MCF 10A (cell line): ENCODE data around the gene PADI3. TPM values are rescaled to one million over a fixed set of nuclear protein-coding genes. Genes with fewer than 3 reads are reported as not detected.

Experiments used
- BruUV-seq: library from RNA; stranded (reverse); fragments of 400-500 nt; replicated peaks from 2 replicates; lab custom pipeline; 2021; lab: Mats Ljungman, UMichigan
- CTCF ChIA-PET: fragments of 300-600 bp; sonication (Branson Sonifier 250); formaldehyde crosslinking; extraction: SDS; loops from one replicate; lab custom pipeline; 2021; ENCODE audit warnings: antibody characterized with exemption, inconsistent platforms; lab: Yijun Ruan, JAX
- POLR2A ChIA-PET: fragments of 300-600, 350-650 bp; sonication (Branson Sonifier 250); formaldehyde crosslinking; extraction: SDS; loops from one replicate; lab custom pipeline; 2020; ENCODE audit warnings: antibody characterized with exemption, inconsistent platforms; lab: Yijun Ruan, JAX
- DNase-seq: peaks from one replicate; pipeline ENCODE4 v3.0.0-alpha.2; 2018; ENCODE audit not compliant: unreplicated experiment
- H3K27ac Mint-ChIP-seq: one replicate; pipeline ENCODE4 v1.8.0; 2022; ENCODE audit warnings: mild to moderate bottlenecking, low read depth, mixed read lengths; ENCODE audit not compliant: unreplicated experiment
- H3K27me3 Mint-ChIP-seq: one replicate; pipeline ENCODE4 v1.8.0; 2022; ENCODE audit warnings: mixed read lengths; ENCODE audit not compliant: insufficient read depth, unreplicated experiment
- H3K36me3 Mint-ChIP-seq: one replicate; pipeline ENCODE4 v1.8.0; 2022; ENCODE audit warnings: mild to moderate bottlenecking, moderate library complexity, mixed read lengths; ENCODE audit not compliant: insufficient read depth, unreplicated experiment
- H3K4me1 Mint-ChIP-seq: one replicate; pipeline ENCODE4 v1.8.0; 2022; ENCODE audit warnings: mixed read lengths; ENCODE audit not compliant: insufficient read depth, unreplicated experiment
- H3K4me3 Mint-ChIP-seq: one replicate; pipeline ENCODE4 v1.8.0; 2022; ENCODE audit warnings: mild to moderate bottlenecking, moderate library complexity, mixed read lengths; ENCODE audit not compliant: unreplicated experiment
- H3K9me3 Mint-ChIP-seq: one replicate; pipeline ENCODE4 v1.8.0; 2022; ENCODE audit warnings: mixed read lengths; ENCODE audit not compliant: unreplicated experiment
- intact Hi-C: fragments of 100-400 bp; cut with micrococcal nuclease; formaldehyde crosslinking; loops from 2 replicates; pipeline ENCODE4 v1.14.1; 2022
- total RNA-seq: library from RNA; stranded (reverse); gene quantifications from 2 replicates; pipeline ENCODE4 v1.2.3, GENCODE V29; 2022
- TF ChIP-seq, protein P1 (sequence below): fragments of 200-600 bp; IDR thresholded peaks from one replicate; pipeline ENCODE4 v1.8.0; 2022; ENCODE audit warnings: antibody characterized with exemption, mild to moderate bottlenecking; ENCODE audit not compliant: unreplicated experiment

Gene PADI3
- total RNA-seq, 1 experiment from 2014 or later: 0.12 TPM

DNA sequence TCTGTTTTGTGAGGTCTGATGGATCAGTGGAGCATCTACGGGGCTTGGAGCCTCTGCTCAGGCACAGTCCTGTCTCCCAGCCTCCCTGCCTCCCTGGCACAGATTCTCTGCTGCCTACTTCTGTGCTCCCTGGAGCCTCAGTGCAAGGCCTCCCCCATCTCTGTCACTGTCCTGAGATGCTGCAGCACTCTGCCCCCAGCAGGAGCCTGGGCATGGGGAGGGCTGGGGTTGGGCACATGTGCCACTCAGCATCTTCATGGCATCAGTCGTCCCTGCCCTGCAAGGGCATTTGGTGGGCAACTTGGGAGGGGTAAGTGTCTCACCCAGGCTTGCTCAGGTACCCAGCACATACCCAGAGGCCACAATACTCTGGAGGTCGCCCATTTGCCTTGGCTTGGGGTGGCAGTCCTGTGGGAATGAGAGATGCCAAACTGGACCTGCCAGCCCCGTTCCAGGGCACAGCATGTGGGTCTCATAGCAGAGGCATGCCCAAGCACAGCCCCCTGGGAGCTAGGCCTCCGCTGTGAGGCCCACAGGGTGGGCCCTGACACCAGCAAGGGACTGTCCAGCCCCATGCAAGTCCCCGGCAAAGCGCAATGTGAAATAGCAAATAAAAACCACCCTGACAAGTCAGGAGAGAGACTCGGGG is 28.7 kb downstream of the PADI3 start:
- CTCF ChIA-PET: interaction anchor here (0.6 to 3.3 kb wide), 4 partner anchors 10 to 129 kb away, joined by 3 to 20 read pairs (median 4); no protein-coding TSS in a partner anchor
- Mint-ChIP-seq H3K9me3 (no peaks in the 10 kb centered on the region), H3K27me3 (no peaks in the 10 kb centered on the region), H3K36me3 (peaks cover 7% of the 10 kb centered on the region), H3K27ac (no peak overlapping the region), H3K4me1 (peaks cover 4% of the 10 kb centered on the region), H3K4me3 (no peak overlapping the region)
- intact Hi-C loops: loop anchor here (10.0 kb wide), 2 partner anchors 127 to 153 kb away; no protein-coding TSS in a partner anchor
- DNase-seq: no peak
- POLR2A ChIA-PET: interaction anchor here (0.8 to 2.5 kb wide), 5 partner anchors 9 to 27 kb away, joined by 3 to 13 read pairs (median 3); no protein-coding TSS in a partner anchor
- BruUV-seq: no TSS peak
- TF ChIP-seq, protein P1, sequence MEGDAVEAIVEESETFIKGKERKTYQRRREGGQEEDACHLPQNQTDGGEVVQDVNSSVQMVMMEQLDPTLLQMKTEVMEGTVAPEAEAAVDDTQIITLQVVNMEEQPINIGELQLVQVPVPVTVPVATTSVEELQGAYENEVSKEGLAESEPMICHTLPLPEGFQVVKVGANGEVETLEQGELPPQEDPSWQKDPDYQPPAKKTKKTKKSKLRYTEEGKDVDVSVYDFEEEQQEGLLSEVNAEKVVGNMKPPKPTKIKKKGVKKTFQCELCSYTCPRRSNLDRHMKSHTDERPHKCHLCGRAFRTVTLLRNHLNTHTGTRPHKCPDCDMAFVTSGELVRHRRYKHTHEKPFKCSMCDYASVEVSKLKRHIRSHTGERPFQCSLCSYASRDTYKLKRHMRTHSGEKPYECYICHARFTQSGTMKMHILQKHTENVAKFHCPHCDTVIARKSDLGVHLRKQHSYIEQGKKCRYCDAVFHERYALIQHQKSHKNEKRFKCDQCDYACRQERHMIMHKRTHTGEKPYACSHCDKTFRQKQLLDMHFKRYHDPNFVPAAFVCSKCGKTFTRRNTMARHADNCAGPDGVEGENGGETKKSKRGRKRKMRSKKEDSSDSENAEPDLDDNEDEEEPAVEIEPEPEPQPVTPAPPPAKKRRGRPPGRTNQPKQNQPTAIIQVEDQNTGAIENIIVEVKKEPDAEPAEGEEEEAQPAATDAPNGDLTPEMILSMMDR: no peak

DNA sequence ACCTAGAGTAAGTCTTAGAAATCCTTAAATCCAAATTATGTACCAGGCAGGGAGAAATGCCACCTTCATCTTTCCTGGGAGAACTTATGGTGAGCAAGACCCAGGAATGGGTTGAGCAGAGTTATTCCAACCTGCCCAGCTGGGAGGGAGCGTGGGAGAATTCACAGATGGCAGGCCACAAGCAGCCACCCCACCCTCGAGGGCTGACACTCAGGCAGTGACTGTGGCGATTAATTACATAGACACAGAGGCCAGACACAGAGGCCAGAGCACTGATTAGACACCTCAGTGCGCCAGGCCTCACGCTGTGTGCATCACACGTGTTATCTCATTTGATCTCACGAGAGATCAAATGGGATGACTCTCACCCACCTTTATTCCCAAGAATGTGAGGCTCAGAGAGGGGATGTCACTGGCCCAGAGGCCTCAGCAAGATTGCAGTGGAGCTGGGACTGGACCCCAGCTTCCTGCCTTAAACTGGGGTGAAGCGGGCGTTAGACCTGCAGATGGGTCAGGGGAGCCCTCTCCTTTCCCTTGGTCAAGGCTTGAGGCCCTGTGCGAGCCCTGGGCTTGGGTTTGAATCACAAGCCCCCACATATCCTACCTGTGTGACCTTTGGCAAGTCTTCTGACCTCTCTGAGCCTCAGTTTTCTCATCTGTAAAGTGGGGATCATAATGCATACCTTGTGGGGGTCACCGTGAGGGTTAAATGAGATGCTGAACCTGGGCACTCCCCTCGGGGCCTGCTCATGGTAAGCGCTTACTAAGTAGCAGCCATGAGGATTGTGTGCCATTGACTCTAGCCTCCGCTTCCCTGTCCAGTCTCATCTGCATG is 30.3 kb downstream of the PADI3 start:
- ChIA-PET POLR2A (interaction anchor here (0.6 to 1.2 kb wide), 3 partner anchors 8 to 160 kb away, joined by 3 to 6 read pairs (median 5); no protein-coding TSS in a partner anchor), CTCF (interaction anchor here (0.6 to 1.0 kb wide), 3 partner anchors 12 to 154 kb away, joined by 3 read pairs; no protein-coding TSS in a partner anchor)
- Mint-ChIP-seq H3K4me3 (no peak overlapping the region), H3K9me3 (no peaks in the 10 kb centered on the region), H3K27ac (no peak overlapping the region), H3K36me3 (peaks cover 7% of the 10 kb centered on the region), H3K27me3 (no peaks in the 10 kb centered on the region), H3K4me1 (peaks cover 4% of the 10 kb centered on the region)
- intact Hi-C loops: loop anchor here (10.0 kb wide), 2 partner anchors 126 to 154 kb away; no protein-coding TSS in a partner anchor
- no peak for DNase-seq
- TF ChIP-seq, protein P1: no peak
- BruUV-seq: no TSS peak

DNA sequence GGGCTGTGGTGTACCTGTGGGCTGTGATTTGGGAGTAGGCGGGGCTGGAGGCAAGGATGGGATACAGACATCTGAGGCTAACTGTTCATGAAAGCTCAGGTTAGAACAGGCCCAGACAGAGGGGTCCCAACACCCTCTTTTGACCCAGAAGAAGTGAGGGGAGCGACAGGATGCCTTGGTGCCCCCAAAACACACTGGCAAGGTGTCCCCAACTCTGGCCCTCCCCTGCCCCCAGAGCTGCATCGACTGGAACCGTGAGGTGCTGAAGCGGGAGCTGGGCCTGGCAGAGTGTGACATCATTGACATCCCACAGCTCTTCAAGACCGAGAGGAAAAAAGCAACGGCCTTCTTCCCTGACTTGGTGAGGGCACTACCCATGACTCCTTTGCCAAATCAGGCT is 31.5 kb downstream of the PADI3 start:
- ChIA-PET CTCF (interaction anchor here (0.6 to 1.2 kb wide), 2 partner anchors 29 to 53 kb away, joined by 4 read pairs; no protein-coding TSS in a partner anchor), POLR2A (interaction anchor here (0.7 kb wide), 1 partner anchor 636 kb away, joined by 4 read pairs; no protein-coding TSS in a partner anchor)
- Mint-ChIP-seq H3K4me1 (peaks cover 4% of the 10 kb centered on the region), H3K4me3 (no peak overlapping the region), H3K27me3 (no peaks in the 10 kb centered on the region), H3K27ac (no peak overlapping the region), H3K36me3 (peaks cover 7% of the 10 kb centered on the region), H3K9me3 (no peaks in the 10 kb centered on the region)
- TF ChIP-seq, protein P1: no peak
- no peak for DNase-seq
- intact Hi-C loops: no loop called here
- no TSS peak for BruUV-seq
